HepG2 (cell line): ENCODE measurements around the gene TOR1B. TPM values are rescaled to one million over a fixed set of nuclear protein-coding genes. Genes with fewer than 3 reads are reported as not detected.

Experiments used
- ATF1 ChIP-seq: IDR thresholded peaks from 2 replicates; pipeline ENCODE4 v1.6.1; 2016; ENCODE audit warnings: mild to moderate bottlenecking, control low read depth
- DMAP1 ChIP-seq: IDR thresholded peaks from 2 replicates; pipeline ENCODE4 v1.6.1; 2016
- ELF3 ChIP-seq: IDR thresholded peaks from 2 replicates; pipeline ENCODE4 v1.6.1; 2016; ENCODE audit warnings: missing genetic modification reagents, missing compliant biosample characterization
- EZH2 ChIP-seq: conservative IDR thresholded peaks from 2 replicates; pipeline ENCODE4 v1.6.1; 2012; ENCODE audit warnings: mild to moderate bottlenecking, low read depth, low read length, moderate library complexity
- HDAC1 ChIP-seq: sonication (generic); formaldehyde crosslinking; IDR thresholded peaks from 2 replicates; pipeline ENCODE4 v1.5.1; 2020; ENCODE audit warnings: mild to moderate bottlenecking, missing genetic modification reagents
- MLLT10 ChIP-seq: sonication (generic); formaldehyde crosslinking; IDR thresholded peaks from 2 replicates; pipeline ENCODE4 v1.4.0; 2020; ENCODE audit warnings: missing genetic modification reagents
- NFYB ChIP-seq: sonication (generic); formaldehyde crosslinking; IDR thresholded peaks from 2 replicates; pipeline ENCODE4 v1.4.0; 2020; ENCODE audit warnings: missing genetic modification reagents
- NPAS2 ChIP-seq: sonication (generic); formaldehyde crosslinking; IDR thresholded peaks from 2 replicates; pipeline ENCODE4 v1.8.0; 2022; ENCODE audit warnings: mild to moderate bottlenecking, missing genetic modification reagents, borderline replicate concordance
- RAD21 ChIP-seq: fragments of 450-650 bp; formaldehyde crosslinking; IDR thresholded peaks from 2 replicates; pipeline ENCODE4 v1.5.0; 2020; ENCODE audit warnings: mild to moderate bottlenecking
- ZNF138 ChIP-seq: sonication (generic); formaldehyde crosslinking; IDR thresholded peaks from 2 replicates; pipeline ENCODE4 v1.5.0; 2020; ENCODE audit warnings: mild to moderate bottlenecking, low read depth, missing genetic modification reagents
- ZNF17 ChIP-seq: sonication (generic); formaldehyde crosslinking; IDR thresholded peaks from 2 replicates; pipeline ENCODE4 v1.5.0; 2020; ENCODE audit warnings: mild to moderate bottlenecking, missing genetic modification reagents
- ZNF329 ChIP-seq: sonication (generic); formaldehyde crosslinking; IDR thresholded peaks from 2 replicates; pipeline ENCODE4 v1.9.0; 2021; ENCODE audit warnings: low read depth, mild to moderate bottlenecking, missing genetic modification reagents
- ZNF331 ChIP-seq: sonication (generic); formaldehyde crosslinking; IDR thresholded peaks from 2 replicates; pipeline ENCODE4 v1.4.0; 2020; ENCODE audit warnings: missing genetic modification reagents
- ZNF569 ChIP-seq: sonication (generic); formaldehyde crosslinking; IDR thresholded peaks from 2 replicates; pipeline ENCODE4 v1.5.0; 2020; ENCODE audit warnings: mild to moderate bottlenecking, missing genetic modification reagents, moderate library complexity, borderline replicate concordance
- ZNF776 ChIP-seq: sonication (generic); formaldehyde crosslinking; IDR thresholded peaks from 2 replicates; pipeline ENCODE4 v1.4.0; 2020; ENCODE audit warnings: mild to moderate bottlenecking, missing genetic modification reagents
- ZNF883 ChIP-seq: sonication (generic); formaldehyde crosslinking; IDR thresholded peaks from 2 replicates; pipeline ENCODE4 v1.5.1; 2020; ENCODE audit warnings: mild to moderate bottlenecking, missing genetic modification reagents; ENCODE audit errors: not compliant biosample characterization
- ZSCAN30 ChIP-seq: sonication (generic); formaldehyde crosslinking; IDR thresholded peaks from 2 replicates; pipeline ENCODE4 v1.5.0; 2020; ENCODE audit warnings: mild to moderate bottlenecking, missing genetic modification reagents
- polyA plus RNA-seq, 8 experiments: library from polyadenylated mRNA; depleted of rRNA in 3 of 8; stranded (reverse) in 7 of 8; unstranded in 1 of 8; fragments of >200 nt; fragmentation: Illumina TruSeq in 4 of 8; extraction: Trizol in 4 of 8; gene quantifications; 2 replicates each; pipeline versions ENCODE4 v1.2.1 to v1.2.3, GENCODE V29; 2011 to 2016; ENCODE audit warnings: low read depth in 4 of 8, missing spikeins in 1 of 8, mixed read lengths in 1 of 8; ENCODE audit not compliant: insufficient read depth in 1 of 8
- total RNA-seq, 5 experiments: library from RNA; depleted of rRNA; stranded (reverse); fragments of >200 nt; fragmentation: Illumina TruSeq; extraction: Trizol; gene quantifications; 2 replicates each; pipeline ENCODE4 v1.2.3, GENCODE V29; 2016; ENCODE audit warnings: low read depth in 1 of 5
- TF ChIP-seq, protein P1 (sequence below): sonication (generic); formaldehyde crosslinking; IDR thresholded peaks from 2 replicates; pipeline ENCODE4 v1.4.0; 2020; ENCODE audit warnings: missing genetic modification reagents, mild to moderate bottlenecking, borderline replicate concordance
- TF ChIP-seq, protein P2 (sequence below): IDR thresholded peaks from 2 replicates; pipeline ENCODE4 v1.6.1; 2016; ENCODE audit warnings: mild to moderate bottlenecking
- TF ChIP-seq, protein P3 (sequence below): sonication (generic); formaldehyde crosslinking; IDR thresholded peaks from 2 replicates; pipeline ENCODE4 v1.5.1; 2020; ENCODE audit warnings: mild to moderate bottlenecking, missing genetic modification reagents, moderate library complexity
- TF ChIP-seq, protein P4 (sequence below), 2 experiments: sonication (generic) in 1 of 2; formaldehyde crosslinking in 1 of 2; IDR thresholded peaks; 2 replicates each; pipeline versions ENCODE4 v1.4.0 to v1.6.1; 2018 to 2020; ENCODE audit warnings: missing genetic modification reagents in 2 of 2, borderline replicate concordance in 1 of 2, low read depth in 1 of 2, mild to moderate bottlenecking in 1 of 2, missing biosample characterization in 1 of 2

Gene TOR1B
- total and polyA plus RNA-seq, 2 of the 13 experiments (the other 11 are each of a cell fraction or from before 2014, with no cell fraction given), result 18.1 to 21.3 TPM

DNA sequence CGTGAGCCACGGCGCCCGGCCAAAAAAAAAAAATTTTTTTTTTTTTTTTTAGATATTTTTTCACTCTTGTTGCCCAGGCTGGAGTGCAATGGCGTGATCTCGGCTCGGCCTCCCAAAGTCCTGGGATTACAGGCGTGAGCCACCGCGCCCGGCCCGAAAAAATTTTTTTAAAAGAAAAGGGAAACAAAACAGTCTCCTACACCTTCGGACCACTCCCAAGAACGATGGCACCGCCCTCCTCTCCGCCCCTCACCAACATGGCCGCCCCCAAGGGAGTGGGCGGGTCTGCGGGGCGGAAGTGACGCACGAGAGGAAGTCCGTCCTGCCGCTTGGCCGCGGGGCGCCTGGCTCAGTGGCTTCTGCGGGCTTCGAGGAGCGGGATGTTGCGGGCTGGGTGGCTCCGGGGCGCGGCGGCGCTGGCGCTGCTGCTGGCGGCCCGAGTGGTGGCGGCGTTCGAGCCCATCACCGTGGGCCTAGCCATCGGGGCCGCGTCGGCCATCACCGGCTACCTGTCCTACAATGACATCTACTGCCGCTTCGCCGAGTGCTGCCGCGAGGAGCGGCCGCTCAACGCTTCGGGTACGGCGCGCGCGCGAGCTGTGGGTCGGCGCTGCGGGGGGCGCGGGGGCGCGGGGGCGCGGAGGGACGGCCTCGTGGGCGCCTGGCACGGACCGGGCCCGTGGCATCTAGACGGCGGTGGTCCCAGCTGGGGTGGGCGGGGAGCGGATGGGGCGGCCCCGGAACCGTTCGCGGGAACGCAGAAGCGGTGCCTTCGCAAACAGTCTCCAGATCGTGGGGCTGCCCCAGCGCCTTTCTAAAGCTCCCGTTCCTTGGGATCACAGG lies at the start of gene TOR1B (continued):
- TF ChIP-seq, protein P1, sequence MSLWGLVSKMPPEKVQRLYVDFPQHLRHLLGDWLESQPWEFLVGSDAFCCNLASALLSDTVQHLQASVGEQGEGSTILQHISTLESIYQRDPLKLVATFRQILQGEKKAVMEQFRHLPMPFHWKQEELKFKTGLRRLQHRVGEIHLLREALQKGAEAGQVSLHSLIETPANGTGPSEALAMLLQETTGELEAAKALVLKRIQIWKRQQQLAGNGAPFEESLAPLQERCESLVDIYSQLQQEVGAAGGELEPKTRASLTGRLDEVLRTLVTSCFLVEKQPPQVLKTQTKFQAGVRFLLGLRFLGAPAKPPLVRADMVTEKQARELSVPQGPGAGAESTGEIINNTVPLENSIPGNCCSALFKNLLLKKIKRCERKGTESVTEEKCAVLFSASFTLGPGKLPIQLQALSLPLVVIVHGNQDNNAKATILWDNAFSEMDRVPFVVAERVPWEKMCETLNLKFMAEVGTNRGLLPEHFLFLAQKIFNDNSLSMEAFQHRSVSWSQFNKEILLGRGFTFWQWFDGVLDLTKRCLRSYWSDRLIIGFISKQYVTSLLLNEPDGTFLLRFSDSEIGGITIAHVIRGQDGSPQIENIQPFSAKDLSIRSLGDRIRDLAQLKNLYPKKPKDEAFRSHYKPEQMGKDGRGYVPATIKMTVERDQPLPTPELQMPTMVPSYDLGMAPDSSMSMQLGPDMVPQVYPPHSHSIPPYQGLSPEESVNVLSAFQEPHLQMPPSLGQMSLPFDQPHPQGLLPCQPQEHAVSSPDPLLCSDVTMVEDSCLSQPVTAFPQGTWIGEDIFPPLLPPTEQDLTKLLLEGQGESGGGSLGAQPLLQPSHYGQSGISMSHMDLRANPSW (CRISPR knock-in tag), result no peak
- no peak for TF ChIP-seq EZH2
- peak; percentile 46; the same call in 1 of the 2 replicates for TF ChIP-seq ZNF331 (CRISPR knock-in tag)
- peak; percentile 51; the same call in 1 of the 2 replicates for TF ChIP-seq ATF1 (CRISPR knock-in tag)
- TF ChIP-seq ZNF883, result peak; percentile 61
- TF ChIP-seq ZNF329 (CRISPR knock-in tag), result 0 out of 2 replicates have a peak, but pooled peaks have one; percentile 61
- TF ChIP-seq, protein P2, sequence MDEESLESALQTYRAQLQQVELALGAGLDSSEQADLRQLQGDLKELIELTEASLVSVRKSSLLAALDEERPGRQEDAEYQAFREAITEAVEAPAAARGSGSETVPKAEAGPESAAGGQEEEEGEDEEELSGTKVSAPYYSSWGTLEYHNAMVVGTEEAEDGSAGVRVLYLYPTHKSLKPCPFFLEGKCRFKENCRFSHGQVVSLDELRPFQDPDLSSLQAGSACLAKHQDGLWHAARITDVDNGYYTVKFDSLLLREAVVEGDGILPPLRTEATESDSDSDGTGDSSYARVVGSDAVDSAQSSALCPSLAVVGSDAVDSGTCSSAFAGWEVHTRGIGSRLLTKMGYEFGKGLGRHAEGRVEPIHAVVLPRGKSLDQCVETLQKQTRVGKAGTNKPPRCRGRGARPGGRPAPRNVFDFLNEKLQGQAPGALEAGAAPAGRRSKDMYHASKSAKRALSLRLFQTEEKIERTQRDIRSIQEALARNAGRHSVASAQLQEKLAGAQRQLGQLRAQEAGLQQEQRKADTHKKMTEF (CRISPR knock-in tag), result peak; percentile 71
- TF ChIP-seq, protein P3, sequence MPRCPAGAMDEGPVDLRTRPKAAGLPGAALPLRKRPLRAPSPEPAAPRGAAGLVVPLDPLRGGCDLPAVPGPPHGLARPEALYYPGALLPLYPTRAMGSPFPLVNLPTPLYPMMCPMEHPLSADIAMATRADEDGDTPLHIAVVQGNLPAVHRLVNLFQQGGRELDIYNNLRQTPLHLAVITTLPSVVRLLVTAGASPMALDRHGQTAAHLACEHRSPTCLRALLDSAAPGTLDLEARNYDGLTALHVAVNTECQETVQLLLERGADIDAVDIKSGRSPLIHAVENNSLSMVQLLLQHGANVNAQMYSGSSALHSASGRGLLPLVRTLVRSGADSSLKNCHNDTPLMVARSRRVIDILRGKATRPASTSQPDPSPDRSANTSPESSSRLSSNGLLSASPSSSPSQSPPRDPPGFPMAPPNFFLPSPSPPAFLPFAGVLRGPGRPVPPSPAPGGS, result peak; percentile 59; the same call in 1 of the 2 replicates
- TF ChIP-seq MLLT10 (CRISPR knock-in tag), result no peak
- peak; percentile 75; the same call in 1 of the 2 replicates for TF ChIP-seq ZNF776 (CRISPR knock-in tag)
- TF ChIP-seq NFYB (CRISPR knock-in tag), result 0 out of 2 replicates have a peak, but pooled peaks have one; percentile 11
- no peak for TF ChIP-seq NPAS2
- peak; percentile 81; the same call in 1 of the 2 replicates for TF ChIP-seq ZSCAN30 (CRISPR knock-in tag)
- peak; percentile 65; the same call in 1 of the 2 replicates for TF ChIP-seq ELF3
- peak; percentile 17; the same call in 1 of the 2 replicates for TF ChIP-seq RAD21 (CRISPR knock-in tag)
- peak; percentile 39; the same call in 1 of the 2 replicates for TF ChIP-seq ZNF138 (CRISPR knock-in tag)
- peak; percentile 87 for TF ChIP-seq HDAC1 (CRISPR knock-in tag)
- TF ChIP-seq ZNF569 (CRISPR knock-in tag), result no peak
- no peak for TF ChIP-seq ZNF17 (CRISPR knock-in tag)
- peak; percentile 54 for TF ChIP-seq DMAP1 (CRISPR knock-in tag)
- TF ChIP-seq, protein P4, sequence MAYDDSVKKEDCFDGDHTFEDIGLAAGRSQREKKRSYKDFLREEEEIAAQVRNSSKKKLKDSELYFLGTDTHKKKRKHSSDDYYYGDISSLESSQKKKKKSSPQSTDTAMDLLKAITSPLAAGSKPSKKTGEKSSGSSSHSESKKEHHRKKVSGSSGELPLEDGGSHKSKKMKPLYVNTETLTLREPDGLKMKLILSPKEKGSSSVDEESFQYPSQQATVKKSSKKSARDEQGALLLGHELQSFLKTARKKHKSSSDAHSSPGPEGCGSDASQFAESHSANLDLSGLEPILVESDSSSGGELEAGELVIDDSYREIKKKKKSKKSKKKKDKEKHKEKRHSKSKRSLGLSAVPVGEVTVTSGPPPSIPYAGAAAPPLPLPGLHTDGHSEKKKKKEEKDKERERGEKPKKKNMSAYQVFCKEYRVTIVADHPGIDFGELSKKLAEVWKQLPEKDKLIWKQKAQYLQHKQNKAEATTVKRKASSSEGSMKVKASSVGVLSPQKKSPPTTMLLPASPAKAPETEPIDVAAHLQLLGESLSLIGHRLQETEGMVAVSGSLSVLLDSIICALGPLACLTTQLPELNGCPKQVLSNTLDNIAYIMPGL (CRISPR knock-in tag; IDR thresholded peaks at IDR 0.05; ENCODE audit: borderline replicate concordance in 1 of 2, low read depth in 1 of 2), result peak; percentile 56 to 75; a peak in 3 of 4 replicates
